ENCODE measurements around the gene LRRFIP1. TPM values are rescaled to one million over a fixed set of nuclear protein-coding genes. Genes with fewer than 3 reads are reported as not detected.

The LRRFIP1 gene
- total and polyA plus RNA-seq, 10 of the 15 experiments (the other 5 are each of a cell fraction or from before 2014, with no cell fraction given) = 36.2 to 120 (median 74.3) TPM

DNA sequence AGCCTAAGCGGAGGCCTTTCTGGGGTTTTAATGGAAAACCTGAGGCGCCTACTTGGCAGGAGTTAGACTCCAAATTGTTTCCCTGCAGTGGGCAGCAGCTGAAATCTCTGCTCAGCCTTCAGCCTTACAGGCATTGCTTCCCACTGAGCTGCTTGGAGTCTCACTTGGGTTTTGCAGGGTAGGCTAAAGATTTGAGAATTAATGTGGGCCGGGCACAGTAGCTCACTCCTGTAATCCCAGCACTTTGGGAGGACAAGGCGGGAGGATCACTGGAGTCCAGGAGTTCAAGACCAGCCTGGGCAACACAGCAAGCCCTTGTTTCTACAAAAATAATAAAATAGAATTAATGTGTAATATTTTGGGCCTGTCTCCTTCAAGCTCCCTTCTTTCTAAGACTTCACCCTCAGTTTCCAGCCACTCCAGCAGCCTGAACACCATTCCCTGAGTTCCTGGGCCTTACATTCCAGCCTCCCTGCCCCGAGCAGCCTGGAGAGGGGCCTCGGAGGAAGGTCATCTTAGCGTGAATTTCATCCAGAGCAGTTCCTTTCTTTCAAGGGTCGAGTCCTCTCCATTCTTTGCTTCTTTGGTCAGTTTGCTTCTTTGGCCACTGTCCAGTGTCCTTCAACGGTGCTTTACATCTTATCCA is 27.8 kb upstream of the LRRFIP1 start:
- TF ChIP-seq ATF7 (IDR thresholded peaks at IDR 0.05; ENCODE audit: low read depth) (no peak), KAT2A (conservative IDR thresholded peaks at IDR 0.05; ENCODE audit: control insufficient read depth, low read depth, low read length) (no peak), MEF2A (IDR thresholded peaks at IDR 0.05; ENCODE audit: insufficient read depth, low read depth, low read length) (no peak), ETV6 (conservative IDR thresholded peaks at IDR 0.05 in 1 of 2, IDR thresholded peaks at IDR 0.05 in 1 of 2; ENCODE audit: borderline replicate concordance in 1 of 2, low read depth in 1 of 2) (no peak), CEBPB (IDR thresholded peaks at IDR 0.05; ENCODE audit: borderline replicate concordance in 1 of 2, low read depth in 2 of 2, low read length in 2 of 2) (no peak), PAX5 (IDR thresholded peaks at IDR 0.05; ENCODE audit: borderline replicate concordance, low read depth, low read length) (no peak), POLR2AphosphoS2 (IDR thresholded peaks at IDR 0.05; ENCODE audit: low read depth, low read length) (no peak), TAF1 (IDR thresholded peaks at IDR 0.05; ENCODE audit: borderline replicate concordance, low read depth, low read length) (no peak), ZZZ3 (IDR thresholded peaks at IDR 0.05; ENCODE audit: control insufficient read depth, insufficient read length, low read depth) (no peak)
- TF ChIP-seq, protein P1, sequence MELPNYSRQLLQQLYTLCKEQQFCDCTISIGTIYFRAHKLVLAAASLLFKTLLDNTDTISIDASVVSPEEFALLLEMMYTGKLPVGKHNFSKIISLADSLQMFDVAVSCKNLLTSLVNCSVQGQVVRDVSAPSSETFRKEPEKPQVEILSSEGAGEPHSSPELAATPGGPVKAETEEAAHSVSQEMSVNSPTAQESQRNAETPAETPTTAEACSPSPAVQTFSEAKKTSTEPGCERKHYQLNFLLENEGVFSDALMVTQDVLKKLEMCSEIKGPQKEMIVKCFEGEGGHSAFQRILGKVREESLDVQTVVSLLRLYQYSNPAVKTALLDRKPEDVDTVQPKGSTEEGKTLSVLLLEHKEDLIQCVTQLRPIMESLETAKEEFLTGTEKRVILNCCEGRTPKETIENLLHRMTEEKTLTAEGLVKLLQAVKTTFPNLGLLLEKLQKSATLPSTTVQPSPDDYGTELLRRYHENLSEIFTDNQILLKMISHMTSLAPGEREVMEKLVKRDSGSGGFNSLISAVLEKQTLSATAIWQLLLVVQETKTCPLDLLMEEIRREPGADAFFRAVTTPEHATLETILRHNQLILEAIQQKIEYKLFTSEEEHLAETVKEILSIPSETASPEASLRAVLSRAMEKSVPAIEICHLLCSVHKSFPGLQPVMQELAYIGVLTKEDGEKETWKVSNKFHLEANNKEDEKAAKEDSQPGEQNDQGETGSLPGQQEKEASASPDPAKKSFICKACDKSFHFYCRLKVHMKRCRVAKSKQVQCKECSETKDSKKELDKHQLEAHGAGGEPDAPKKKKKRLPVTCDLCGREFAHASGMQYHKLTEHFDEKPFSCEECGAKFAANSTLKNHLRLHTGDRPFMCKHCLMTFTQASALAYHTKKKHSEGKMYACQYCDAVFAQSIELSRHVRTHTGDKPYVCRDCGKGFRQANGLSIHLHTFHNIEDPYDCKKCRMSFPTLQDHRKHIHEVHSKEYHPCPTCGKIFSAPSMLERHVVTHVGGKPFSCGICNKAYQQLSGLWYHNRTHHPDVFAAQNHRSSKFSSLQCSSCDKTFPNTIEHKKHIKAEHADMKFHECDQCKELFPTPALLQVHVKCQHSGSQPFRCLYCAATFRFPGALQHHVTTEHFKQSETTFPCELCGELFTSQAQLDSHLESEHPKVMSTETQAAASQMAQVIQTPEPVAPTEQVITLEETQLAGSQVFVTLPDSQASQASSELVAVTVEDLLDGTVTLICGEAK (IDR thresholded peaks at IDR 0.05; ENCODE audit: borderline replicate concordance) = no peak
- TF ChIP-seq, protein P2, sequence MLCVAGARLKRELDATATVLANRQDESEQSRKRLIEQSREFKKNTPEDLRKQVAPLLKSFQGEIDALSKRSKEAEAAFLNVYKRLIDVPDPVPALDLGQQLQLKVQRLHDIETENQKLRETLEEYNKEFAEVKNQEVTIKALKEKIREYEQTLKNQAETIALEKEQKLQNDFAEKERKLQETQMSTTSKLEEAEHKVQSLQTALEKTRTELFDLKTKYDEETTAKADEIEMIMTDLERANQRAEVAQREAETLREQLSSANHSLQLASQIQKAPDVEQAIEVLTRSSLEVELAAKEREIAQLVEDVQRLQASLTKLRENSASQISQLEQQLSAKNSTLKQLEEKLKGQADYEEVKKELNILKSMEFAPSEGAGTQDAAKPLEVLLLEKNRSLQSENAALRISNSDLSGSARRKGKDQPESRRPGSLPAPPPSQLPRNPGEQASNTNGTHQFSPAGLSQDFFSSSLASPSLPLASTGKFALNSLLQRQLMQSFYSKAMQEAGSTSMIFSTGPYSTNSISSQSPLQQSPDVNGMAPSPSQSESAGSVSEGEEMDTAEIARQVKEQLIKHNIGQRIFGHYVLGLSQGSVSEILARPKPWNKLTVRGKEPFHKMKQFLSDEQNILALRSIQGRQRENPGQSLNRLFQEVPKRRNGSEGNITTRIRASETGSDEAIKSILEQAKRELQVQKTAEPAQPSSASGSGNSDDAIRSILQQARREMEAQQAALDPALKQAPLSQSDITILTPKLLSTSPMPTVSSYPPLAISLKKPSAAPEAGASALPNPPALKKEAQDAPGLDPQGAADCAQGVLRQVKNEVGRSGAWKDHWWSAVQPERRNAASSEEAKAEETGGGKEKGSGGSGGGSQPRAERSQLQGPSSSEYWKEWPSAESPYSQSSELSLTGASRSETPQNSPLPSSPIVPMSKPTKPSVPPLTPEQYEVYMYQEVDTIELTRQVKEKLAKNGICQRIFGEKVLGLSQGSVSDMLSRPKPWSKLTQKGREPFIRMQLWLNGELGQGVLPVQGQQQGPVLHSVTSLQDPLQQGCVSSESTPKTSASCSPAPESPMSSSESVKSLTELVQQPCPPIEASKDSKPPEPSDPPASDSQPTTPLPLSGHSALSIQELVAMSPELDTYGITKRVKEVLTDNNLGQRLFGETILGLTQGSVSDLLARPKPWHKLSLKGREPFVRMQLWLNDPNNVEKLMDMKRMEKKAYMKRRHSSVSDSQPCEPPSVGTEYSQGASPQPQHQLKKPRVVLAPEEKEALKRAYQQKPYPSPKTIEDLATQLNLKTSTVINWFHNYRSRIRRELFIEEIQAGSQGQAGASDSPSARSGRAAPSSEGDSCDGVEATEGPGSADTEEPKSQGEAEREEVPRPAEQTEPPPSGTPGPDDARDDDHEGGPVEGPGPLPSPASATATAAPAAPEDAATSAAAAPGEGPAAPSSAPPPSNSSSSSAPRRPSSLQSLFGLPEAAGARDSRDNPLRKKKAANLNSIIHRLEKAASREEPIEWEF (IDR thresholded peaks at IDR 0.05; ENCODE audit: insufficient replicate concordance, low read depth, low read length) = no peak
- H2AFZ ChIP-seq (ENCODE audit: control insufficient read depth, low read depth, low read length) = peak overlapping the region; percentile 16; the same call in 1 of the 2 replicates
- in situ Hi-C loops (cut with MboI) (no loop called here), intact Hi-C loops (cut with micrococcal nuclease; ENCODE audit: unreplicated experiment) (no loop called here)
- no peaks in the 10 kb centered on the region for H3K79me2 ChIP-seq (ENCODE audit: control insufficient read depth, insufficient read depth, low read length)
- H3K9me3 ChIP-seq (replicated peaks; ENCODE audit: control insufficient read depth, insufficient read depth, low read length) = no peaks in the 10 kb centered on the region
- H3K4me1 ChIP-seq (ENCODE audit: control insufficient read depth, insufficient read depth, low read length) = peaks cover 8% of the 10 kb centered on the region
- BruUV-seq (replicated peaks) = no TSS peak
- H3K9ac ChIP-seq (ENCODE audit: control insufficient read depth, insufficient read depth, low read length) = no peak overlapping the region
- H3K27me3 ChIP-seq (replicated peaks in 1 of 2; ENCODE audit: control insufficient read depth in 2 of 2, insufficient read depth in 2 of 2, low read length in 1 of 2) = no peaks in the 10 kb centered on the region; a peak in 1 of 4 replicates
- ChIA-PET RAD21 (ENCODE audit: unreplicated experiment) (interaction anchor here (1.1 to 1.6 kb wide), 3 partner anchors 56 to 92 kb away, joined by 3 to 6 read pairs (median 4); no protein-coding TSS in a partner anchor), SMC1A (ENCODE audit: uncharacterized antibody, unreplicated experiment) (interaction anchor here (0.6 to 1.7 kb wide), 3 partner anchors 87 to 98 kb away, joined by 3 read pairs; no protein-coding TSS in a partner anchor), POLR2A (interaction anchor here (0.9 to 1.5 kb wide), 6 partner anchors 68 to 96 kb away, joined by 3 to 6 read pairs (median 3); no protein-coding TSS in a partner anchor), CTCF (interaction anchor here (0.9 to 1.2 kb wide), 2 partner anchors 108 to 146 kb away, joined by 3 to 4 read pairs; no protein-coding TSS in a partner anchor)
- no peak overlapping the region for H3K4me2 ChIP-seq (ENCODE audit: control insufficient read depth, insufficient read depth)
- no peak overlapping the region for H3K4me3 ChIP-seq
- 44% methylated on average over 9 of the region's 9 CpGs for WGBS (ENCODE audit: insufficient coverage, insufficient replicate concordance, low lambda C conversion rate, missing lambda C conversion rate)
- H4K20me1 ChIP-seq (ENCODE audit: control insufficient read depth, insufficient read depth) = no peaks in the 10 kb centered on the region
- no peak overlapping the region for H3K27ac ChIP-seq (ENCODE audit: control insufficient read depth, insufficient read depth)
- no peak for FAIRE-seq
- no peak for ATAC-seq
- no peak for DNase-seq (ENCODE audit: low read depth, low spot score)
- no peaks in the 10 kb centered on the region for H3K36me3 ChIP-seq (ENCODE audit: control insufficient read depth in 2 of 2, insufficient read depth in 2 of 2, low read length in 1 of 2)

Data from GM12878 (cell line).